SK-N-SH (cell line): ENCODE results near the gene SLIT1. TPM values are rescaled to one million over a fixed set of nuclear protein-coding genes. Genes with fewer than 3 reads are reported as not detected.

ENCODE experiments used
- CTCF ChIA-PET: fragments of 300-600, 350-600 bp; formaldehyde crosslinking; extraction: SDS; loops from one replicate; lab custom pipeline; 2021; lab: Yijun Ruan, JAX
- POLR2A ChIA-PET: fragments of 350-600 bp; sonication (Branson Sonifier 250); formaldehyde crosslinking; extraction: SDS; loops from one replicate; lab custom pipeline; 2020; ENCODE audit warnings: antibody characterized with exemption, inconsistent platforms; lab: Yijun Ruan, JAX
- DNase-seq: peaks from one replicate; pipeline ENCODE4 v3.0.0; 2012
- H2AFZ ChIP-seq: fragments of 200-600 bp; sonication (generic); 2 replicates; pipeline ENCODE4 v1.8.1; 2016; ENCODE audit warnings: antibody characterized with exemption, mild to moderate bottlenecking, low read depth
- H3F3A ChIP-seq: fragments of 200-600 bp; sonication (generic); replicated peaks from 2 replicates; pipeline ENCODE3; 2016; ENCODE audit warnings: antibody characterized with exemption, mild to moderate bottlenecking; ENCODE audit not compliant: insufficient read depth
- H3K27ac ChIP-seq, 2 experiments: fragments of 200-500 bp in 1 of 2; fragments of 200-600 bp in 1 of 2; sonication (Bioruptor generic) in 1 of 2; sonication (generic), shearing (Covaris generic) in 1 of 2; 2 replicates each; pipeline versions ENCODE4 v1.5.1 to v1.6.1; 2014 to 2016; ENCODE audit warnings: low read depth in 2 of 2, inconsistent platforms in 1 of 2, low read length in 1 of 2, mild to moderate bottlenecking in 1 of 2, mixed read lengths in 1 of 2
- H3K27me3 ChIP-seq: fragments of 200-600 bp; sonication (generic), shearing (Covaris generic); 2 replicates; pipeline ENCODE4 v1.6.1; 2016; ENCODE audit warnings: mixed run types; ENCODE audit not compliant: insufficient read depth
- H3K36me3 ChIP-seq, 2 experiments: fragments of 200-500 bp in 1 of 2; fragments of 200-600 bp in 1 of 2; sonication (Bioruptor generic) in 1 of 2; sonication (generic) in 1 of 2; replicated peaks in 1 of 2; 2 replicates each; pipeline versions ENCODE3 to v1.5.1; 2014 to 2016; ENCODE audit warnings: low read length in 1 of 2, mild to moderate bottlenecking in 1 of 2; ENCODE audit not compliant: insufficient read depth in 2 of 2, control insufficient read depth in 1 of 2
- H3K4me1 ChIP-seq, 2 experiments: fragments of 200-500 bp in 1 of 2; fragments of 200-600 bp in 1 of 2; sonication (Bioruptor generic) in 1 of 2; sonication (generic), shearing (Covaris generic) in 1 of 2; 2 replicates each; pipeline versions ENCODE4 v1.5.1 to v1.6.1; 2014 to 2016; ENCODE audit warnings: low read depth in 1 of 2, low read length in 1 of 2, mixed run types in 1 of 2; ENCODE audit not compliant: insufficient read depth in 2 of 2, control insufficient read depth in 1 of 2
- H3K4me2 ChIP-seq: fragments of 200-600 bp; sonication (generic), shearing (Covaris generic); 2 replicates; pipeline ENCODE4 v1.6.1; 2017; ENCODE audit warnings: mixed run types
- H3K4me3 ChIP-seq, 2 experiments: fragments of 200-500 bp in 1 of 2; fragments of 200-600 bp in 1 of 2; sonication (Bioruptor generic) in 1 of 2; sonication (generic), shearing (Covaris generic) in 1 of 2; 2 replicates each; pipeline versions ENCODE4 v1.5.1 to v1.8.1; 2014 to 2016; ENCODE audit warnings: low read depth in 2 of 2, inconsistent platforms in 1 of 2, low read length in 1 of 2, mild to moderate bottlenecking in 1 of 2, mixed read lengths in 1 of 2, moderate library complexity in 1 of 2
- H3K79me2 ChIP-seq: fragments of 200-600 bp; sonication (generic); 2 replicates; pipeline ENCODE4 v1.8.1; 2017; ENCODE audit warnings: mild to moderate bottlenecking; ENCODE audit not compliant: insufficient read depth
- H3K9ac ChIP-seq: fragments of 200-600 bp; sonication (generic); 2 replicates; pipeline ENCODE4 v1.6.1; 2017; ENCODE audit warnings: mixed run types
- H3K9me2 ChIP-seq: fragments of 200-600 bp; sonication (generic); 2 replicates; pipeline ENCODE4 v1.6.1; 2017; ENCODE audit warnings: mixed run types
- H3K9me3 ChIP-seq: fragments of 200-600 bp; sonication (generic); 2 replicates; pipeline ENCODE4 v1.6.1; 2017; ENCODE audit warnings: mixed run types, mild to moderate bottlenecking, moderate library complexity
- H4K20me1 ChIP-seq: fragments of 200-600 bp; sonication (generic); 2 replicates; pipeline ENCODE4 v1.6.1; 2017; ENCODE audit warnings: mild to moderate bottlenecking, mixed run types; ENCODE audit not compliant: insufficient read depth
- EP300 ChIP-seq, 2 experiments: IDR thresholded peaks; 2 replicates each; pipeline versions ENCODE4 v1.4.0 to v1.6.1; 2012; ENCODE audit warnings: borderline replicate concordance in 1 of 2, low read depth in 1 of 2, low read length in 1 of 2
- GABPA ChIP-seq: IDR thresholded peaks from 2 replicates; pipeline ENCODE4 v1.4.0; 2012; ENCODE audit warnings: low read depth, mild to moderate bottlenecking
- GATA2 ChIP-seq: sonication (generic); formaldehyde crosslinking; IDR thresholded peaks from 2 replicates; pipeline ENCODE4 v1.5.0; 2020; ENCODE audit warnings: mild to moderate bottlenecking, missing genetic modification reagents
- MEF2A ChIP-seq: IDR thresholded peaks from 2 replicates; pipeline ENCODE4 v1.4.0; 2012; ENCODE audit warnings: low read depth, borderline replicate concordance
- NFIC ChIP-seq: IDR thresholded peaks from 2 replicates; pipeline ENCODE4 v1.4.0; 2012; ENCODE audit warnings: borderline replicate concordance
- POLR2AphosphoS5 ChIP-seq: IDR thresholded peaks from 2 replicates; pipeline ENCODE4 v1.6.1; 2012; ENCODE audit warnings: low read depth, low read length
- RAD21 ChIP-seq: IDR thresholded peaks from 2 replicates; pipeline ENCODE4 v1.6.1; 2012; ENCODE audit warnings: mild to moderate bottlenecking, low read length
- RCOR1 ChIP-seq: fragments of 150-350 bp; IDR thresholded peaks from 2 replicates; pipeline ENCODE4 v1.6.1; 2017; ENCODE audit warnings: antibody characterized with exemption, low read length
- RFX5 ChIP-seq: IDR thresholded peaks from 2 replicates; pipeline ENCODE4 v1.6.1; 2012; ENCODE audit warnings: mild to moderate bottlenecking, improper control_type of control experiment, low read length
- RXRA ChIP-seq: IDR thresholded peaks from 2 replicates; pipeline ENCODE4 v1.4.0; 2012; ENCODE audit warnings: low read depth, mild to moderate bottlenecking, borderline replicate concordance
- SMC3 ChIP-seq: IDR thresholded peaks from 2 replicates; pipeline ENCODE4 v1.6.1; 2012; ENCODE audit warnings: low read depth, low read length, improper control_type of control experiment
- TAF1 ChIP-seq: IDR thresholded peaks from 2 replicates; pipeline ENCODE4 v1.6.1; 2012; ENCODE audit warnings: low read depth, mild to moderate bottlenecking, low read length, moderate library complexity, borderline replicate concordance
- TCF12 ChIP-seq: IDR thresholded peaks from 2 replicates; pipeline ENCODE4 v1.4.0; 2012
- TEAD4 ChIP-seq: IDR thresholded peaks from 2 replicates; pipeline ENCODE4 v1.4.0; 2012; ENCODE audit warnings: mild to moderate bottlenecking, borderline replicate concordance; ENCODE audit not compliant: insufficient read depth
- YY1 ChIP-seq: IDR thresholded peaks from 2 replicates; pipeline ENCODE4 v1.4.0; 2012; ENCODE audit warnings: low read depth, mild to moderate bottlenecking
- WGBS: methylation state at CpG from one replicate; pipeline ENCODE4 v1.1.6; 2017; ENCODE audit warnings: low lambda C conversion rate; 5-methylcytosine and 5-hydroxymethylcytosine counted together
- polyA plus RNA-seq, 3 experiments: library from polyadenylated mRNA; depleted of rRNA; stranded (reverse); fragments of >200 nt; gene quantifications; 2 replicates each; pipeline ENCODE4 v1.2.3, GENCODE V29; 2012
- TF ChIP-seq, protein P1 (sequence below): fragments of 150-350 bp; IDR thresholded peaks from 2 replicates; pipeline ENCODE4 v1.6.1; 2017; ENCODE audit warnings: antibody characterized with exemption, low read length, low read depth, borderline replicate concordance
- TF ChIP-seq, protein P2 (sequence below): IDR thresholded peaks from 2 replicates; pipeline ENCODE4 v1.4.0; 2012; ENCODE audit warnings: low read depth, borderline replicate concordance
- TF ChIP-seq, protein P3 (sequence below): IDR thresholded peaks from 2 replicates; pipeline ENCODE4 v1.4.0; 2012; ENCODE audit warnings: low read depth, borderline replicate concordance
- TF ChIP-seq, protein P4 (sequence below): IDR thresholded peaks from 2 replicates; pipeline ENCODE4 v1.6.1; 2012; ENCODE audit warnings: mild to moderate bottlenecking, low read depth, low read length, moderate library complexity
- TF ChIP-seq, protein P5 (sequence below): fragments of 150-350 bp; IDR thresholded peaks from 2 replicates; pipeline ENCODE4 v1.6.1; 2016; ENCODE audit warnings: mild to moderate bottlenecking, low read depth, low read length

SLIT1 gene
- polyA plus RNA-seq, 1 of the 3 experiments (the other 2 are of a cell fraction), result 0.05 TPM

DNA sequence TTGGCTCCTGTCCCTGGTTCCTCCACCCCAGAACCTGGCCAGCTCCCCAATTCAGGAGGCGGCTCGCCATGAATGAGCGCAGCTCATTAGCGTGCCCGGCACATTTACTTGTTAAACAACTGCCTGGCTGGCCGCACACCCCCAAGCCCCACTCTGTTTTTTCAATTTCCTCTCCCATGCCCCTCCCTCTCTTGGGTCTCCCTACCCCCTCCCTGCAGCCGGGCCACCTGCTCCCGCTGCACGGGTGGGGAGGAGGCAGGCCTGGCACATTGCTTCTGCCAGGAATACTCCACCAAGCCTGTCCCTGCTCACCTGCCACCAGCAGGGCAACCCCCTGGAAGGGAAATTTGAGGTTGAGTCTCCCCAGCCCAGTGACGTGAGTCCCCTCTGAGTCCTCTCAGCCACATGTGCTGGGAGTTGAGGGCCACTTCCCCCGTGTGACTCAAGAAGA lies 2.5 kb upstream of the SLIT1 start:
- peaks cover 12% of the 10 kb centered on the region; the same call in 1 of the 2 replicates for H3K27me3 ChIP-seq
- H3K4me1 ChIP-seq, result peaks cover 0 to 20% of the 10 kb centered on the region in 2 experiments; a peak in 1 of 4 replicates
- H3K4me2 ChIP-seq, result no peak overlapping the region
- WGBS, result 75% methylated on average over 11 of the region's 11 CpGs
- no peak overlapping the region for H3K4me3 ChIP-seq
- H2AFZ ChIP-seq, result no peak overlapping the region
- H3K9me3 ChIP-seq, result no peaks in the 10 kb centered on the region
- DNase-seq, result no peak
- no peaks in the 10 kb centered on the region for H3K36me3 ChIP-seq
- no peaks in the 10 kb centered on the region for H3K79me2 ChIP-seq
- H3K27ac ChIP-seq, result no peak overlapping the region
- no peaks in the 10 kb centered on the region for H4K20me1 ChIP-seq
- TF ChIP-seq EP300 (IDR thresholded peaks at IDR 0.05; ENCODE audit: borderline replicate concordance in 1 of 2, low read depth in 1 of 2, low read length in 1 of 2), result no peak
- TF ChIP-seq RAD21, result no peak
- TF ChIP-seq RCOR1, result no peak
- TF ChIP-seq TEAD4, result no peak
- no peak for TF ChIP-seq POLR2AphosphoS5
- TF ChIP-seq RFX5, result no peak
- TF ChIP-seq, protein P1, sequence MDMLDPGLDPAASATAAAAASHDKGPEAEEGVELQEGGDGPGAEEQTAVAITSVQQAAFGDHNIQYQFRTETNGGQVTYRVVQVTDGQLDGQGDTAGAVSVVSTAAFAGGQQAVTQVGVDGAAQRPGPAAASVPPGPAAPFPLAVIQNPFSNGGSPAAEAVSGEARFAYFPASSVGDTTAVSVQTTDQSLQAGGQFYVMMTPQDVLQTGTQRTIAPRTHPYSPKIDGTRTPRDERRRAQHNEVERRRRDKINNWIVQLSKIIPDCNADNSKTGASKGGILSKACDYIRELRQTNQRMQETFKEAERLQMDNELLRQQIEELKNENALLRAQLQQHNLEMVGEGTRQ, result no peak
- no peak for TF ChIP-seq TAF1
- TF ChIP-seq, protein P2, sequence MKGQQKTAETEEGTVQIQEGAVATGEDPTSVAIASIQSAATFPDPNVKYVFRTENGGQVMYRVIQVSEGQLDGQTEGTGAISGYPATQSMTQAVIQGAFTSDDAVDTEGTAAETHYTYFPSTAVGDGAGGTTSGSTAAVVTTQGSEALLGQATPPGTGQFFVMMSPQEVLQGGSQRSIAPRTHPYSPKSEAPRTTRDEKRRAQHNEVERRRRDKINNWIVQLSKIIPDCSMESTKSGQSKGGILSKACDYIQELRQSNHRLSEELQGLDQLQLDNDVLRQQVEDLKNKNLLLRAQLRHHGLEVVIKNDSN, result no peak
- no peak for TF ChIP-seq GABPA
- TF ChIP-seq GATA2 (CRISPR knock-in tag), result no peak
- TF ChIP-seq MEF2A, result no peak
- TF ChIP-seq RXRA, result no peak
- no peak for TF ChIP-seq SMC3
- TF ChIP-seq, protein P3, sequence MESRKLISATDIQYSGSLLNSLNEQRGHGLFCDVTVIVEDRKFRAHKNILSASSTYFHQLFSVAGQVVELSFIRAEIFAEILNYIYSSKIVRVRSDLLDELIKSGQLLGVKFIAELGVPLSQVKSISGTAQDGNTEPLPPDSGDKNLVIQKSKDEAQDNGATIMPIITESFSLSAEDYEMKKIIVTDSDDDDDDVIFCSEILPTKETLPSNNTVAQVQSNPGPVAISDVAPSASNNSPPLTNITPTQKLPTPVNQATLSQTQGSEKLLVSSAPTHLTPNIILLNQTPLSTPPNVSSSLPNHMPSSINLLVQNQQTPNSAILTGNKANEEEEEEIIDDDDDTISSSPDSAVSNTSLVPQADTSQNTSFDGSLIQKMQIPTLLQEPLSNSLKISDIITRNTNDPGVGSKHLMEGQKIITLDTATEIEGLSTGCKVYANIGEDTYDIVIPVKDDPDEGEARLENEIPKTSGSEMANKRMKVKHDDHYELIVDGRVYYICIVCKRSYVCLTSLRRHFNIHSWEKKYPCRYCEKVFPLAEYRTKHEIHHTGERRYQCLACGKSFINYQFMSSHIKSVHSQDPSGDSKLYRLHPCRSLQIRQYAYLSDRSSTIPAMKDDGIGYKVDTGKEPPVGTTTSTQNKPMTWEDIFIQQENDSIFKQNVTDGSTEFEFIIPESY, result no peak
- no peak for TF ChIP-seq TCF12
- TF ChIP-seq, protein P4, sequence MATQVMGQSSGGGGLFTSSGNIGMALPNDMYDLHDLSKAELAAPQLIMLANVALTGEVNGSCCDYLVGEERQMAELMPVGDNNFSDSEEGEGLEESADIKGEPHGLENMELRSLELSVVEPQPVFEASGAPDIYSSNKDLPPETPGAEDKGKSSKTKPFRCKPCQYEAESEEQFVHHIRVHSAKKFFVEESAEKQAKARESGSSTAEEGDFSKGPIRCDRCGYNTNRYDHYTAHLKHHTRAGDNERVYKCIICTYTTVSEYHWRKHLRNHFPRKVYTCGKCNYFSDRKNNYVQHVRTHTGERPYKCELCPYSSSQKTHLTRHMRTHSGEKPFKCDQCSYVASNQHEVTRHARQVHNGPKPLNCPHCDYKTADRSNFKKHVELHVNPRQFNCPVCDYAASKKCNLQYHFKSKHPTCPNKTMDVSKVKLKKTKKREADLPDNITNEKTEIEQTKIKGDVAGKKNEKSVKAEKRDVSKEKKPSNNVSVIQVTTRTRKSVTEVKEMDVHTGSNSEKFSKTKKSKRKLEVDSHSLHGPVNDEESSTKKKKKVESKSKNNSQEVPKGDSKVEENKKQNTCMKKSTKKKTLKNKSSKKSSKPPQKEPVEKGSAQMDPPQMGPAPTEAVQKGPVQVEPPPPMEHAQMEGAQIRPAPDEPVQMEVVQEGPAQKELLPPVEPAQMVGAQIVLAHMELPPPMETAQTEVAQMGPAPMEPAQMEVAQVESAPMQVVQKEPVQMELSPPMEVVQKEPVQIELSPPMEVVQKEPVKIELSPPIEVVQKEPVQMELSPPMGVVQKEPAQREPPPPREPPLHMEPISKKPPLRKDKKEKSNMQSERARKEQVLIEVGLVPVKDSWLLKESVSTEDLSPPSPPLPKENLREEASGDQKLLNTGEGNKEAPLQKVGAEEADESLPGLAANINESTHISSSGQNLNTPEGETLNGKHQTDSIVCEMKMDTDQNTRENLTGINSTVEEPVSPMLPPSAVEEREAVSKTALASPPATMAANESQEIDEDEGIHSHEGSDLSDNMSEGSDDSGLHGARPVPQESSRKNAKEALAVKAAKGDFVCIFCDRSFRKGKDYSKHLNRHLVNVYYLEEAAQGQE, result no peak
- TF ChIP-seq, protein P5, sequence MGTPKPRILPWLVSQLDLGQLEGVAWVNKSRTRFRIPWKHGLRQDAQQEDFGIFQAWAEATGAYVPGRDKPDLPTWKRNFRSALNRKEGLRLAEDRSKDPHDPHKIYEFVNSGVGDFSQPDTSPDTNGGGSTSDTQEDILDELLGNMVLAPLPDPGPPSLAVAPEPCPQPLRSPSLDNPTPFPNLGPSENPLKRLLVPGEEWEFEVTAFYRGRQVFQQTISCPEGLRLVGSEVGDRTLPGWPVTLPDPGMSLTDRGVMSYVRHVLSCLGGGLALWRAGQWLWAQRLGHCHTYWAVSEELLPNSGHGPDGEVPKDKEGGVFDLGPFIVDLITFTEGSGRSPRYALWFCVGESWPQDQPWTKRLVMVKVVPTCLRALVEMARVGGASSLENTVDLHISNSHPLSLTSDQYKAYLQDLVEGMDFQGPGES, result no peak
- no peak for TF ChIP-seq NFIC
- no peak for TF ChIP-seq YY1
- TF ChIP-seq, all 33 proteins: peak for 0
- ChIA-PET CTCF (interaction anchor here (1.8 to 27.2 kb wide), 4 partner anchors 8 to 112 kb away, joined by 6 to 460 read pairs (median 182); no protein-coding TSS in a partner anchor), POLR2A (interaction anchor here (1.0 kb wide), 1 partner anchor 113 kb away, joined by 3 read pairs; no protein-coding TSS in a partner anchor)
- H3F3A ChIP-seq, result no peaks in the 10 kb centered on the region
- H3K9ac ChIP-seq, result no peak overlapping the region
- no peaks in the 10 kb centered on the region for H3K9me2 ChIP-seq
